Fibroblast of skin of scalp (primary cell): ENCODE results near the gene SDK2.
A peak's percentile ranks its signal among the peaks of the same experiment; 100 is the strongest.

Experiments used
- DNase-seq: peaks from one replicate; pipeline ENCODE4 v3.0.0-alpha.2; 2013

Gene SDK2

GRCh38 chr17:73605444-73605843 lies 38.8 kb downstream of the SDK2 start:
- no peak for DNase-seq

- no peak for DNase-seq
Measured at GRCh38 chr17:73604476-73604875, 39.8 kb downstream of the SDK2 start.

- no peak for DNase-seq
Measured at GRCh38 chr17:73603971-73604370, 40.3 kb downstream of the SDK2 start.

- peak; percentile 31 for DNase-seq
Measured at GRCh38 chr17:73600103-73600871, 44.0 kb downstream of the SDK2 start.

GRCh38 chr17:73599599-73599998 lies 44.6 kb downstream of the SDK2 start:
- no peak for DNase-seq

GRCh38 chr17:73598212-73598611 lies 46.0 kb downstream of the SDK2 start:
- no peak for DNase-seq

- no peak for DNase-seq
Measured at GRCh38 chr17:73595931-73596330, 48.3 kb downstream of the SDK2 start.

GRCh38 chr17:73595479-73595878 lies 48.8 kb downstream of the SDK2 start:
- peak; percentile 14 for DNase-seq

GRCh38 chr17:73595068-73595467 lies 49.2 kb downstream of the SDK2 start:
- DNase-seq = no peak

GRCh38 chr17:73594598-73594997 lies 49.6 kb downstream of the SDK2 start:
- DNase-seq = no peak

GRCh38 chr17:73594025-73594424 lies 50.2 kb downstream of the SDK2 start:
- DNase-seq = no peak

- DNase-seq = no peak
Measured at GRCh38 chr17:73593249-73593965, 50.8 kb downstream of the SDK2 start.

GRCh38 chr17:73592501-73592961 lies 51.7 kb downstream of the SDK2 start:
- peak; percentile 11 for DNase-seq

GRCh38 chr17:73592079-73592415 lies 52.2 kb downstream of the SDK2 start:
- no peak for DNase-seq

GRCh38 chr17:73591296-73592078 lies 52.8 kb downstream of the SDK2 start:
- no peak for DNase-seq

- DNase-seq = no peak
Measured at GRCh38 chr17:73589363-73589980, 54.8 kb downstream of the SDK2 start.

- no peak for DNase-seq
Measured at GRCh38 chr17:73588891-73589290, 55.4 kb downstream of the SDK2 start.

GRCh38 chr17:73588301-73588846 lies 55.9 kb downstream of the SDK2 start:
- no peak for DNase-seq

GRCh38 chr17:73586921-73587602 lies 57.2 kb downstream of the SDK2 start:
- DNase-seq = no peak

- DNase-seq = peak; percentile 5
Measured at GRCh38 chr17:73586275-73586832, 57.9 kb downstream of the SDK2 start.

- DNase-seq = no peak
Measured at GRCh38 chr17:73585583-73585982, 58.7 kb downstream of the SDK2 start.

GRCh38 chr17:73584987-73585386 lies 59.3 kb downstream of the SDK2 start:
- no peak for DNase-seq
